ENCODE results near the gene SHH.

The SHH gene

DNA sequence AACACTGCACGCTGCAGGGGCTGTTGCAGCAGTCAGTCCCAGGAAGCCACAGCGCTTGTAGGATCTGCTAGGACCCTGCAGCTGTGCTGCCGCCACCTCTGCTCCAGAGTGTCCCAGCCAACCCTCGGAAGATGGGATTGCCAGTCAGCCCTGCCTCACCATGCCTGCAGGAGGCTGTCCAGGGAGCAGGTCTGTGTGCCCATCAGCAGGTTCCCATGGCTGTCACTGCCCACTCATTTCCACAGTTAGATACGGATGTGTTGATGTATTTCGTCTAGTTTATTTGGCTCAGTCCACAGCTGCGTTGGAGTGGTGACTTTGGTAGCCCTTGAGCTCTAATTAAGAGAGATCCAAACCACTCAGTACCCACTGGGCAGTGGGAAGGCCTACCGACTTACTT, 35.7 kb downstream of the SHH start:
- H3K27ac ChIP-seq, result no peak overlapping the region
- TF ChIP-seq, protein P1, sequence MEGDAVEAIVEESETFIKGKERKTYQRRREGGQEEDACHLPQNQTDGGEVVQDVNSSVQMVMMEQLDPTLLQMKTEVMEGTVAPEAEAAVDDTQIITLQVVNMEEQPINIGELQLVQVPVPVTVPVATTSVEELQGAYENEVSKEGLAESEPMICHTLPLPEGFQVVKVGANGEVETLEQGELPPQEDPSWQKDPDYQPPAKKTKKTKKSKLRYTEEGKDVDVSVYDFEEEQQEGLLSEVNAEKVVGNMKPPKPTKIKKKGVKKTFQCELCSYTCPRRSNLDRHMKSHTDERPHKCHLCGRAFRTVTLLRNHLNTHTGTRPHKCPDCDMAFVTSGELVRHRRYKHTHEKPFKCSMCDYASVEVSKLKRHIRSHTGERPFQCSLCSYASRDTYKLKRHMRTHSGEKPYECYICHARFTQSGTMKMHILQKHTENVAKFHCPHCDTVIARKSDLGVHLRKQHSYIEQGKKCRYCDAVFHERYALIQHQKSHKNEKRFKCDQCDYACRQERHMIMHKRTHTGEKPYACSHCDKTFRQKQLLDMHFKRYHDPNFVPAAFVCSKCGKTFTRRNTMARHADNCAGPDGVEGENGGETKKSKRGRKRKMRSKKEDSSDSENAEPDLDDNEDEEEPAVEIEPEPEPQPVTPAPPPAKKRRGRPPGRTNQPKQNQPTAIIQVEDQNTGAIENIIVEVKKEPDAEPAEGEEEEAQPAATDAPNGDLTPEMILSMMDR (conservative IDR thresholded peaks at IDR 0.05), result no peak
- no peak for TF ChIP-seq ZFX (IDR thresholded peaks at IDR 0.05)

DNA sequence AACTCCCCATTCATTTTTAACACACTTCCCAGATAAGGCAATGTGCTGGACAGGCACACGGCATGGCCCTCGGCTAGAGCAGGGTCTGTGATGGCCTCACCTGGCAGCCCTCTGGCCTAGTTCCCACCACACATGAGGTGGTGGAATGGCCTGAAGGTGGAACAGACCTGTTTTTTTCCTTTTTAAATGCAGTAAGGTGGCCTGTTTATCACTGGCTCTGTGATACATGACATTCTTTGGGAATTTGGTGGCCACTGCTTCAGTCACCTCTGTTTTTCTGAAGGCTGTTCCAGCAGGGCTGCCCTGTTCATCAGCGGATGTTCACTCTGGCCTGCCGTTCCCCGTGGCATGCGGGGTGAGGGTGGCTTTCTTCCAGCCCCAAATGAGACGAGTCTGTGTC, 36.6 kb downstream of the SHH start:
- no peak for TF ChIP-seq ZFX (IDR thresholded peaks at IDR 0.05)
- TF ChIP-seq, protein P1 (conservative IDR thresholded peaks at IDR 0.05), result no peak
- no peak overlapping the region for H3K27ac ChIP-seq

DNA sequence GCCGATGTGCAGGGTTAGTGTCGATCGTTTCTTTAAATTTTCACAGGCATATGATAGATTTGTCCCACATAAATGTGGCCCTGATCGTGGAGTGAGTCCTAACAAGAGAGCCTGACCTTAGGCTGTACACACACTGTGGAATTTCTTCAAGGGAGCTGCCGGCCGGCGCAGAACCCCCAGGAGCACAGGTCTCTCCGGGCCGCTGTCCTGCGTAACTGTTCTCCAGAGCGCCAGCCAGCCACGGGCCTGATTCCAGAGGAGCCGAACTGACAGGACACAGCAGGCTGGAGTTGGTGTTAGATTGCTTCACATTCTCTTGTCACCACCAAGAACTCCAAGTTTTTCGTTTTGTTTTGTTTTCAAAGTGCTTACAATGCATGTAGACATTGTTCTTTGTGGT, 37.3 kb downstream of the SHH start:
- TF ChIP-seq ZFX (IDR thresholded peaks at IDR 0.05), result no peak
- TF ChIP-seq, protein P1 (conservative IDR thresholded peaks at IDR 0.05), result no peak
- no peak overlapping the region for H3K27ac ChIP-seq

DNA sequence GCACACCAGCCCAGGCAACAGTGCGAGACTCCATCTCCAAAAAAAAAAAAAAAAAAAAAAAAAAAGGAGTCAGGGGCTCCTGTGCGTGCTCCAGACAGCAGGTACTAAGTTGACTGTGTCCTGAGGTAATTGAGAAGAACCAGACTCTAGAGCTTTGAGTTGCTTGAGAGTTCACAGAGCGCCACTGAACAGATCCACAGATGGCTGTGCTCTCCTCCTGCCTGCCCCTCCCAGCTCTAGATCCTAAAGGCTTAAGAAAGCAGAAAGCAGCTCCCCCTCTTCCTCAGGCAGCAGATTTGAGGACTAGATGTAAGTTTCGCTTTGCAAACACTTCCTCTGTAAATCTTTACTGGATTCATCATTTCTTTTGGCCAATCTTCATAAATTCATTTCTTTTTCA, 38.7 kb downstream of the SHH start:
- TF ChIP-seq ZFX (IDR thresholded peaks at IDR 0.05), result no peak
- TF ChIP-seq, protein P1 (conservative IDR thresholded peaks at IDR 0.05), result no peak
- no peak overlapping the region for H3K27ac ChIP-seq

DNA sequence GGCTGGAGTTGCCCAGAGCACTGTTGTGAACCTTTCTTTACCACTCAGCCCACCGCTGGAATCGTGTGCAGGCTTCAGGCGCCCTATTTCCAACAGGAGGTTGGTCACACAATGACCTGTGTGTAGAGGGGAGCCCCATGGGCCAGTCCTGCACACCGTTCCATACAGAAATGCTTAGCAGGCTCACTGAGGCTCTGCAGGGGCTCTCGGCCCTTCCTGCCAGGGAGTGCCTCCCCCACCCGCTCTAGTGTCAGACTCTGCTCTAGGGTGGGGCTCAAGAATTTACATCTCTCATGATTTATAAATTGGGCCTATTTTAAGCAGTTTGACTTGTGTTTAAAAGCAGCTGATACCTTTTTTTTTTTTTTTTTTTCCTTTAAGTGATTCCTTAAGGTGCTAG, 42.0 kb downstream of the SHH start:
- H3K27ac ChIP-seq, result no peak overlapping the region
- TF ChIP-seq ZFX (IDR thresholded peaks at IDR 0.05), result no peak
- TF ChIP-seq, protein P1 (conservative IDR thresholded peaks at IDR 0.05), result no peak

DNA sequence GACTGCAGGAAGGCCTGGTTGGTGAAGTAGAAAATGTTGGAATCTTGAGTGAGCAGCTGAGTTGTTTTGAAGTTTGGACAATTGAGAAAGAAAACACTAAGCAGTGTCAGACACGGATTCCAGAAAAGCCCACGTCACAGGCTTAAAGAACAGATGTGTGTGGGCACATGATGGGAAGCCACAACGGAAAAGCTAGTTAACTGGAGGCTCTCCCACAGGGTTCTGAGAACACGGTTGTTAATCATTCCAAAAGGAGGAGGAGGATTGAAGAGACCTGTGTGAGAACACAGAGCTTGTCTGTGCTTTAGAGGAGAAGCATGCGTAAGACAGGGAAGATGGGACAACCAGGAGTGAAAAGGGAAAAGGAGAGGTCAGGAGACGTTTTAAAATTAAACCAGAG, 42.6 kb downstream of the SHH start:
- no peak overlapping the region for H3K27ac ChIP-seq
- TF ChIP-seq, protein P1 (conservative IDR thresholded peaks at IDR 0.05), result no peak
- TF ChIP-seq ZFX (IDR thresholded peaks at IDR 0.05), result no peak

DNA sequence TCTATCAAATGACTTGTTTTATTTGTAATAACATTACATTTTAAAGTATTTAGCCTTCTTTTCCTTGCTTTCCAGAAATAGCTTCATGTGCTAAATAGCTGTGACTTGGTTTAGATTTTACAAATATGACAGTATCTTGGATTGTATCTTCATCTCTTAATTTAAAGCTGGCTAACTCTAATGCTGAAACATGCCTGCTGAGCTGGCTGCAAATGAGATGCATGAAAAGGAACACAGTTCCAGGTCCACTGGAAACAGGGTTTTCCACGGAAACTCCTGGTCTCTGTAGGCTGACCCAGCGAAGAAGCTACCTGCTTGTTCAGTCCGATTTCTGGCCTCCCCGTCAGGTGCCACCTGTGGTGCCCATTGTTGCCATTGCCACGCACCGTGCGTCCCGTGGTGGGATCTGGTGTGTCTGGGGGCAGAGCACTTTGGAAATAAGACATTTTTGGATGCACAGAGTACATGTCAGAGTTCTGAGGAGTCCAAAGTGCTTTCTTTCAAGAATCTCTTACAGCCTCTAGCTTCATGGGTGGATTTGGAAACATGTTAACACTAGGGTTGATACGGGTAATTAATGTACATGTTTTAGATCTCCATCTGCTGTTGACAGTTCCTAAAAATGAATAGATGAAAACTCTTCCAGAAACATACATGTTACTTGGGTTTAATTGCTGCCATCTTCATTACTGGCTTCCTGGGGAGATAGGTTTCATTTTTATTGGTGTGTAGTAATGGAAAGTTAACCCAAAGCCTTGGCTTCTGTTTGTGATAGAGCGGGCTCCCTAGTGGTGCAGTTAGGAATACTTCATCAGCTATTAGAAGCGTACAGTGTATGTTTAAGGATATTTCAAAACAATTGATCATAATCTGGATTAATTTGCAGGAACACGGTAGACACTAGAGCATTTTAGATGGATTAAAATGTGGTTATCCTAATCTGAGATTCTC, 45.0 kb downstream of the SHH start:
- no peak overlapping the region for H3K27ac ChIP-seq
- TF ChIP-seq, protein P1 (conservative IDR thresholded peaks at IDR 0.05), result no peak
- no peak for TF ChIP-seq ZFX (IDR thresholded peaks at IDR 0.05)

All from C4-2B (cell line).